Smooth muscle cell (in vitro differentiated cells): ENCODE measurements around the gene SP2. TPM values are rescaled to one million over a fixed set of nuclear protein-coding genes. Genes with fewer than 3 reads are reported as not detected.
A peak's percentile ranks its signal among the peaks of the same experiment; 100 is the strongest.

Experiments
- DNase-seq: peaks from one replicate; lab custom pipeline; 2025; ENCODE audit not compliant: unreplicated experiment; lab: John Stamatoyannopoulos, UW
- H2AFZ ChIP-seq: fragments of 200-600 bp; sonication (generic); 2 replicates; pipeline ENCODE4 v1.6.0; 2016; ENCODE audit warnings: antibody characterized with exemption, low read depth, mild to moderate bottlenecking
- H3F3A ChIP-seq: fragments of 200-600 bp; sonication (generic); 2 replicates; pipeline ENCODE4 v1.6.0; 2017; ENCODE audit warnings: antibody characterized with exemption, low read depth
- H3K27ac ChIP-seq: fragments of 200-600 bp; sonication (generic); 2 replicates; pipeline ENCODE4 v1.5.1; 2016; ENCODE audit warnings: low read depth, mild to moderate bottlenecking
- H3K27me3 ChIP-seq: fragments of 200-600 bp; sonication (generic); 2 replicates; pipeline ENCODE4 v1.6.1; 2016; ENCODE audit warnings: low read depth, mild to moderate bottlenecking
- H3K36me3 ChIP-seq: fragments of 200-600 bp; sonication (generic); 2 replicates; pipeline ENCODE4 v1.5.1; 2016; ENCODE audit warnings: low read depth
- H3K4me1 ChIP-seq: fragments of 200-600 bp; sonication (generic); 2 replicates; pipeline ENCODE4 v1.5.1; 2016; ENCODE audit warnings: low read depth
- H3K4me2 ChIP-seq: fragments of 200-600 bp; sonication (generic); 2 replicates; pipeline ENCODE4 v1.6.0; 2016; ENCODE audit warnings: mild to moderate bottlenecking
- H3K4me3 ChIP-seq: fragments of 200-600 bp; sonication (generic); 2 replicates; pipeline ENCODE4 v1.5.1; 2016; ENCODE audit warnings: mild to moderate bottlenecking
- H3K79me2 ChIP-seq: fragments of 200-600 bp; sonication (generic); 2 replicates; pipeline ENCODE4 v1.6.0; 2016; ENCODE audit warnings: low read depth, mild to moderate bottlenecking
- H3K9ac ChIP-seq: fragments of 200-600 bp; sonication (generic); 2 replicates; pipeline ENCODE4 v1.6.0; 2016; ENCODE audit warnings: low read depth
- H3K9me3 ChIP-seq: fragments of 200-600 bp; sonication (generic); replicated peaks from 2 replicates; pipeline ENCODE4 v1.5.1; 2016; ENCODE audit warnings: low read depth
- H4K20me1 ChIP-seq: fragments of 200-600 bp; sonication (generic); 2 replicates; pipeline ENCODE4 v1.6.0; 2016; ENCODE audit warnings: low read depth
- WGBS: methylation state at CpG from one replicate; pipeline ENCODE4 v1.1.7; 2016; ENCODE audit warnings: low lambda C conversion rate; 5-methylcytosine and 5-hydroxymethylcytosine counted together
- polyA plus RNA-seq: library from polyadenylated mRNA; unstranded; fragments of >200 nt; fragmentation: Nextera tagmentation; extraction: Ambion mirVana; gene quantifications from 2 replicates; pipeline ENCODE4 v1.2.1, GENCODE V29; 2016
- total RNA-seq: library from RNA; depleted of rRNA; stranded (reverse); fragments of >200 nt; gene quantifications from 2 replicates; pipeline ENCODE4 v1.2.3, GENCODE V29; 2014
- TF ChIP-seq, protein P1 (sequence below): fragments of 200-600 bp; sonication (generic); IDR thresholded peaks from 2 replicates; pipeline ENCODE4 v1.5.1; 2017; ENCODE audit warnings: borderline replicate concordance, mild to moderate bottlenecking, antibody characterized with exemption; ENCODE audit not compliant: insufficient read depth, poor library complexity, severe bottlenecking

SP2 gene
- total and polyA plus RNA-seq, 2 experiments from 2014 or later: 2.4 to 9.0 TPM

DNA sequence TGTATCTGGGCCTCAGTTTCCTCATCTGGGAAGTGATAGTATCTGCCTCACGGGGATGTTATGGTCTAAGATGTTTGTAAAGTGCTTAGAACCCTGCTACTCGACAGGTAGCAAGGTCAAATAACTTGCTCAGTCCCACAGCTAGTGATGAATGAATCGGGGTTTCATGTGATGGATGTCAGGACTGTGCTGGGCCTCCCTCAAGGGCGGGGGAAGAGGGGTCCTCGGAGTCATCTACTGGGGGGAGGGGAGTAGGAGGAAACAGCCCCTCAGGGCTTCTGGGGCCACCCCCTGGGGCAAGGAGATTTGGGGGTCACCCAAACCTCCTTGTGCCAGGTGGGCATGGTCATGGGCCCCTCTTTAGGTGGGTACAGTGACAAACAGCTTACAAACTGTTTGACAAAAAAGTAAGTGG, 46.1 kb downstream of the SP2 start:
- DNase-seq: no peak
- Histone ChIP-seq H3K79me2 (no peaks in the 10 kb centered on the region), H3K4me1 (no peaks in the 10 kb centered on the region), H3F3A (no peaks in the 10 kb centered on the region), H3K36me3 (no peaks in the 10 kb centered on the region), H3K27ac (no peak overlapping the region), H3K9me3 (no peaks in the 10 kb centered on the region), H4K20me1 (no peaks in the 10 kb centered on the region), H3K4me2 (peak overlapping the region; percentile 91), H2AFZ (peak overlapping the region; percentile 67), H3K27me3 (no peaks in the 10 kb centered on the region), H3K9ac (no peak overlapping the region), H3K4me3 (peak overlapping the region; percentile 58)
- WGBS: 62% methylated on average over 5 of the region's 5 CpGs
- TF ChIP-seq, protein P1, sequence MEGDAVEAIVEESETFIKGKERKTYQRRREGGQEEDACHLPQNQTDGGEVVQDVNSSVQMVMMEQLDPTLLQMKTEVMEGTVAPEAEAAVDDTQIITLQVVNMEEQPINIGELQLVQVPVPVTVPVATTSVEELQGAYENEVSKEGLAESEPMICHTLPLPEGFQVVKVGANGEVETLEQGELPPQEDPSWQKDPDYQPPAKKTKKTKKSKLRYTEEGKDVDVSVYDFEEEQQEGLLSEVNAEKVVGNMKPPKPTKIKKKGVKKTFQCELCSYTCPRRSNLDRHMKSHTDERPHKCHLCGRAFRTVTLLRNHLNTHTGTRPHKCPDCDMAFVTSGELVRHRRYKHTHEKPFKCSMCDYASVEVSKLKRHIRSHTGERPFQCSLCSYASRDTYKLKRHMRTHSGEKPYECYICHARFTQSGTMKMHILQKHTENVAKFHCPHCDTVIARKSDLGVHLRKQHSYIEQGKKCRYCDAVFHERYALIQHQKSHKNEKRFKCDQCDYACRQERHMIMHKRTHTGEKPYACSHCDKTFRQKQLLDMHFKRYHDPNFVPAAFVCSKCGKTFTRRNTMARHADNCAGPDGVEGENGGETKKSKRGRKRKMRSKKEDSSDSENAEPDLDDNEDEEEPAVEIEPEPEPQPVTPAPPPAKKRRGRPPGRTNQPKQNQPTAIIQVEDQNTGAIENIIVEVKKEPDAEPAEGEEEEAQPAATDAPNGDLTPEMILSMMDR: no peak

DNA sequence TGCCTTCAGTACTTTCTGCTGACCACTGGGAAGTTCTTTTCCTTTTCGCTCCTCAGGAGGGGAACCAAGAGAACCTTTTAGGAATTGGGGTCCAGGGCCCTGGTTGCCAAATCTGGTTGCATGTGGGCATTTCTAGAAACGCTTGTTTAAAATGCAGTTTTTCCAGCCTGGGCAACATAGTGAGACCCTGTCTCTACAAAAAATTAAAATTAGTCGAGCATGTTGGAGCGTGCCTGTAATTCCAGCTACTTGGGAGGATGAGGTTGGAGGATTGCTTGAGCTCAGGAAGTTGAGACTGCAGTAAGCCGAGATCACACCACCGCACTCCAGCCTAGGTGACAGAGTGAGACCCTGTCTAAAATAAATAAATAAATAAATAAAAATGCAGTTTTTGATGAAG, 46.5 kb downstream of the SP2 start:
- no peak overlapping the region for H3K4me2 ChIP-seq
- H3F3A ChIP-seq: no peaks in the 10 kb centered on the region
- no peaks in the 10 kb centered on the region for H4K20me1 ChIP-seq
- H2AFZ ChIP-seq: no peak overlapping the region
- 74% methylated on average over 6 of the region's 6 CpGs for WGBS
- no peak overlapping the region for H3K4me3 ChIP-seq
- no peak for DNase-seq
- no peak overlapping the region for H3K9ac ChIP-seq
- no peaks in the 10 kb centered on the region for H3K79me2 ChIP-seq
- no peaks in the 10 kb centered on the region for H3K27me3 ChIP-seq
- no peaks in the 10 kb centered on the region for H3K4me1 ChIP-seq
- no peaks in the 10 kb centered on the region for H3K36me3 ChIP-seq
- H3K9me3 ChIP-seq: no peaks in the 10 kb centered on the region
- TF ChIP-seq, protein P1: no peak
- H3K27ac ChIP-seq: no peak overlapping the region

DNA sequence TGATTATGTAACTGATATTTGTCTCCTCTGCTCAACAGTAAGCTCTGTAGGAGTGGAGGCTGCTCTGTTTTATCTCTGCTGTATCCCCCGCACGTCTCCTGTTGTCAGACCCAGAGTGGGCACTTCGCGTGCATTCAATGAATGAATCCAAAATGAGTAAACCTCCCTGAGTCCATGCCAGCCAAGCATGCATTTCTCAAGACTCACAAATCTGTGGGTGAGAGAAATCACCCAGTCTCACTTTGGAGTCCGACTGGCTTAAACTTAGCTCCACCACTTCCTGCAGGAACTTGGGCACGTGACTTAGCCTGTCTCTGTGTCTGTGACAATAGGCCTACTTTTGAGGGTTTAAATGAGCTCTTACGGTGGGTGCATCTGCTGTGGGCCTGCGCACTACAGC, 49.0 kb downstream of the SP2 start:
- Histone ChIP-seq H3K4me3 (no peak overlapping the region), H3K79me2 (no peaks in the 10 kb centered on the region), H4K20me1 (no peaks in the 10 kb centered on the region), H2AFZ (peak overlapping the region; percentile 43), H3K9ac (peak overlapping the region; percentile 51), H3K4me2 (no peak overlapping the region), H3K4me1 (no peaks in the 10 kb centered on the region), H3K27ac (peak overlapping the region; percentile 79), H3F3A (no peaks in the 10 kb centered on the region), H3K36me3 (no peaks in the 10 kb centered on the region), H3K9me3 (no peaks in the 10 kb centered on the region), H3K27me3 (no peaks in the 10 kb centered on the region)
- 45% methylated on average over 8 of the region's 8 CpGs for WGBS
- DNase-seq: no peak
- TF ChIP-seq, protein P1: no peak
